Activated gamma-delta T cell (primary cell): Measurements from ENCODE around the gene SDK2.
"Not testable (repeated sequence)": the region's sequence is repeated elsewhere in the genome, so short reads cannot be mapped to it uniquely, and the experiment has no call there.

Source experiments
- DNase-seq: peaks from one replicate; lab custom pipeline; 2025; lab: John Stamatoyannopoulos, UW

Gene SDK2

DNA sequence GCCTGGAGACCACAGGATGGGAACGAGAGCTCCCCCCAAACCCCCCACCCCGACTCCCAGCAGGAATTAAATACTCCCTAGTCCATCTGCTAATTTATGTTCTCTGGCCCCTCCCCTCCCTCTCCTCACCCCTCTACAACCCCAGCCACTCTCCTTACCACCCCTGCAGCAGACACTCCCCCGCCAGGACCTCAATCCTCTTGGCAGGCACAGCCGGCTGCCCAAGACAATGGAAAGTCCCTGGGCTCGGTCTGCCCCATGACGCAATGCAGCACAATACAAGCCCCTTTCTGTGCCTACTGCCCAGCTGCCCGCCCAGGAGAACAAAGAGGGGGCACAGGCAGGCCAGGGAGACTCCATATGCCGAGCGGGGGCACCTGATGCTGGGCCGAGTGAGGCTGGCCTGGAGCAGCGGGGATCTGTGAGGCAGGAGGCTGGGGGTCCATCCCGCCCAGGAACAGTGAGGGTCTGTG is 302.2 kb downstream of the SDK2 start:
- DNase-seq: no peak

- DNase-seq: no peak
These were observed 302.7 kb downstream of the SDK2 start for GRCh38 chr17:73341350-73342049.

GRCh38 chr17:73340093-73340596 is 304.1 kb downstream of the SDK2 start:
- DNase-seq: no peak

GRCh38 chr17:73338566-73339197 is 305.6 kb downstream of the SDK2 start:
- no peak for DNase-seq

DNA sequence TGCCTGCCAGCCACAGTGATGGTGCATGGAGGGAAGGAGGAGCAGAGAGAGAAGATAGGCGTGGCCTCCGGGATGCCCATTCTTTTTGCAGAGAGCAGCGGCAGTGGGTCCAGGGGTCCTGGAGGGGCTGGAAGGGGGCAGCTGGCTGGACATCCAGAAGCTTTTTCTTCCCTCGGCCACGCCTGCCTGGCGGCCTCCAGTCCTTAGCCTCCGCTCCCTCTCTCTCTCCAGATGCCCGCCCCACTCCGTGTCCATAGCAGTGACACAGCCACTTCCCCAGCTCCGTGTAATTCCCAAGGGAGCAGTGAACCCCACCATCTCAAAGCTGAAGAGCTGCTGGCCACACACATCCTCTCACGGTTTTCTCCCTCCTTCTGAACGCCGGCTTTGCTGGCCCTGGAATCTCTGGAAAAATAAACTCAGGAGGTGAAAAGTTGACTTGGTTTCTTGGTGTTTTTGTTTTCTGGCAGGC is 306.2 kb downstream of the SDK2 start:
- no peak for DNase-seq

DNA sequence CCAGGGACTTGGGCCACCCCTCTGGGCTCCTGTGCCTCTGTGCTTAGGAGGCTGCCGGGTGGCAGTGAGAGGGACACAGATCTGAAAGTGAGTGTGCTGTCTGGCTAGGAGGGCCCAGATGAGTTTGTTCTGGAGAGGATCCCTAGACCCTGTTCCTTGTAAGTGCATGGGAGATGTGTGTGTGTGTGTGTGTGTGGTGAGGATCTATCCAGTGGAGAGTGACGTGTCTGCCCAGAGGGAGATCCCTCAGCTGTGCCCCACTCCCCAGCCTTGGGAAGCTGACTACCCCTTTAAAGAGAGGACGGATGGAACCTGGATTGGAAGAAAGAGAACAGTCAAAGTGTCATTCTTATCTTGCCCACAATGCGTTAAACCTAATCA is 306.9 kb downstream of the SDK2 start:
- DNase-seq: no peak

DNA sequence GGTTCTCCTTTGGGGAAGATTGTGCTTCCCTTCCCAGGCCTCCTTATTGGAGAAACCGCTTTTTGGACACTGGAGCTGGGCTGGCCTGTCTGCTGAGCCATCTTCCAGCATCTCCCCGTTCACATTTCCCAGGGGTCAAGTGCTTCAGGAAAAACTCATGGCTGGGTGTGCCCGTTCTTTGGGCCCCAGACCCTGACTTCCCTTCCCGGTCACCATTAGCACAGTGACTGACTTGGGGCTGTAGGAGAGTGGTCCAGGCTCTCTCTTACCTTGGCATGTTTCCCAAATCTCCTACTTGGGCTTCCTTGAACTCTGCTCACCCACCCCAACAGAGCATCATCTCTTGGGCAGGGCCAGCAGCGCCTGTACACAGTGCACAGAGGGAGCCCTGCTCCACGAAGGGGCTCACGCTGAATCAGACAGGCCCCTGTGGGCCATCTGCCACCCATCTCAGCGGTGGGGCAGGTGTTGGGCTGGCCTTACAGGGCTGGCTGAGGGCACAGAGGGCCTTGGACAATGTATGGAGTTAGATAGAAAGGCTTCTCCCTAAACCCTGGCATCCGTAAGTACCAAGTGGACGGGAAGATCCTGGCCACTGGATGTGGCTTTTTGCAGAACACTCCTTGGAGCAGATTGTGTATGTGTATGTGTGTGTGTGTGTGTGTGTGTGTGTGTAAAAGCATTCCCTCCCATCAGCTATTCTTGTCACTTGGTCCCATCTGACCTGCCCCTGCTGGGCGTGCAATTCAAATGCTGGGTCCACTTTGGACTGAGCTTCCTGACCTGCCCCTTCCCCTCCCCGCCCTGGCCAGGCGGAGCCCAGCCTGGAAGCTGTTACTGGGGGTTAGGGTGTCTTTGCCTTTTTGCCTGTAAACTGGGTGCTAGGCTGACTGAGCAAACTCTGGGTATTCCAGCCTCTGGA is 307.6 kb downstream of the SDK2 start:
- no peak for DNase-seq

- DNase-seq: no peak
These were observed 308.4 kb downstream of the SDK2 start for GRCh38 chr17:73335591-73336407.

GRCh38 chr17:73334771-73335513 is 309.3 kb downstream of the SDK2 start:
- DNase-seq: no peak

DNA sequence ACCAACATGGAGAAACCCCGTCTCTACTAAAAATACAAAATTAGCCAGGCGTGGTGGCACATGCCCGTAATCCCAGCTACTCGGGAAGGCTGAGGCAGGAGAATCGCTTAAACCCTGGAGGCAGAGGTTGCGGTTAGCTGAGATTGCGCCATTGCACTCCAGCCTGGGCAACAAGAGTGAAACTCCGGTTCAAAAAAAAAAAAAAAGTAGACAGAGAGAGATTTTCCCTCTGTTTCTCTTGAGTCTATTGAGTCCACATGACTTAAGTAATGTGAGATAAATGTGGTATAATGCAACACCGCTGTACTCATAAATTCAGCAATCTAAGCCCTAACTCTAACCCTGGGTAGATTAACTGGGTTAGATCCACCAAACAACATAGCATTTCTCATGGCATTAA is 310.8 kb downstream of the SDK2 start:
- DNase-seq: not testable (repeated sequence)

DNA sequence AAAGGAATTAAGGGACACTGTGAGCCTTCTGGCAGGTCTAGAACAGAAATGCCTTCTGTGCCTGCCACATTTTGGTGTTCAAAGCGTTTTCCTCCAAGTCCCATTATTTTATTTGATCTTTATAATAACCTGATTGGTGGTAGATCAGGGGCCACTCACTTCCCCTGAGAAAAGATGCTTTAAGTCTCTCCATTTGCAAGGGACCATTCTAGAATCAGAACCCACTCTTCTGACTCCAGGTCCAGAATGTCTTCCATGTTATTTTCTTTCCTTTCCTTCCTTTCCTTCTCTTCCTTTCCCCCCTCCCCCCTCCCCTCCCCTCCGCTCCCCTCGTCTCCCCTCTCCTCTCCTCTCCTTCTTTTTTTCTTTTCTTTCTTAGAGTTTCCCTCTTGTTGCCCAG is 313.2 kb downstream of the SDK2 start:
- no peak for DNase-seq

DNA sequence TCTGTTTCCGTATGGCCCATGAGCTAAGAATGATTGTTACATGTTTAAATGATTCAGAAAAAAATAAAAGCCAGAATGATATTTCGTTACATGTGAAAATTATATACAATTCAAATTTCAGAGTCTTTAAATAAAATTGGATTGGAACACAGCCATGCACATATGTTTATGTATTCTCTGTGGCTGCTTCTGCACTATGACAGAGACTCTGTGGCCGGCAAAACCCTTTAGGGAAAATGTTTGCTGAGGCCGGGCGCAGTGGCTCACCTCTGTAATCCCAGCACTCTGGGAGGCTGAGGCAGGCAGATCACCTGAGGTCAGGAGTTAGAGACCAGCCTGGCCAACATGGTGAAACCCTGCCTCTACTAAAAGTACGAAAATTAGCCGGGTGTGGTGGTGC is 316.6 kb downstream of the SDK2 start:
- DNase-seq: no peak

GRCh38 chr17:73325527-73325842 is 318.8 kb downstream of the SDK2 start:
- no peak for DNase-seq

- no peak for DNase-seq
These were observed 319.3 kb downstream of the SDK2 start for GRCh38 chr17:73324711-73325526.

DNA sequence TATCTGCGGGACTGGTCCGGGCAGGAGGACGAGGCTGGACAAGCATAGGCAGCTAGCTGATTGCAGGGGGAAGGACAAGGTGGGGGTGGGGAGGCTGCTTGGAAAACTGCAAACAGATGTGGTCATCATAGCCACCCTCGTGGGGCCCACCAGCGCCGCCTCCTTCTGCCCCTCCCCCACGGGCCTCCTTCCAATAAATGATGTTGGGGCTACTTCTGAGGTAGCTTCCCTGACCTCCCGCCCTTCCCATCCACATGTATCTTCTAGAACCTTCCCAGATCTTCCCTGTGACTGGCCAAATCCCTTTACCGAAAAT is 320.1 kb downstream of the SDK2 start:
- DNase-seq: no peak

GRCh38 chr17:73323409-73324159 is 320.7 kb downstream of the SDK2 start:
- no peak for DNase-seq

DNA sequence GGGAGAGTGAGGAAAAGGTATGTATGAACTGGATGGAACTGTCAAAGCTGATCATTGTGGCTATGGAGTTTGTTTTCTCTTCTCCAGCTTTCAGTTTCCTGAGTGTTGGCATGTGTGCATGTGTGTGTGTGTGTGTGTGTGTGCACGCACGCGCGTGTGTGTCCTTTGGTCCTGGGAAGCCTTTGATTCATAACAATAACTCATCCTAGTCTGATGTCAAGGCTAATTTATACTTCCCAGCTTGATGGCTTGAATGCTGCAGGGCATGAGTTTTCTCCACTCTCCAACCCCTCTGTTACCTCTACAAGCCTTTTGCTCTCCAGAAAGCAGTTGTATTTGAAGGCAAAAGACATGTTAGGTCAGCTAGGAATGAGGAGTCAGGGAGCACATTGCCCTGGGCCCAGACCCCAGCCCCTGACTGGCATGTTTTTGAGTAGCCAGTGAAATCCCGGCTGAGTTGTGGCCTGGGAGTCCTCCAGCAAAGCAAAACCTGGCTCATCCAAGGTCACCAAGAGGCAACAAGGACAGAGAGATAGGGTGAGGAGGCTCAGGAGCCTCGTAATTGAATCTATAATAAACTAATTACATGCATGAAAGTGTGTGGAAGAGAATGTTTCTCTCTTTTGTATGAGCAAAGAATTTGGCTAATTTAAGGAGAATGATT is 323.5 kb downstream of the SDK2 start:
- no peak for DNase-seq

DNA sequence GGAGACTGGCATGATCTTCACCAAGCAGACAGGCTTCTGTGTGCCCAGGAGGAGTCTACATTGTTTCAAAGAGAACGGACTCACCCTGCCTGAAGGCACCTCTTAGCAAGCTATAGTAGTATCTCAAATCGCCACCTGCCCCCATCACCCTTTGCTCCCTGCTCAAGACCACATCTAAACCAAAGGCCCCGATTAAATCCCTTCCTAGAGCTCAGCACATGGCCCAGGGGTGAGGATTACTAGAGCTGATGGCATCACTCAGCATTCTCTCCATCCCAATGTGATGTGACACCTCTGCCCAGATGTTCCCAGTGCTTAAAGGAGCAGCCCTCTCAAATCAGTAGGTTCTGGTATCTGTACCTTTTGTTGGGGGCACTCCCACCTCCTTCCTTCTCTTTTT is 324.5 kb downstream of the SDK2 start:
- no peak for DNase-seq

DNA sequence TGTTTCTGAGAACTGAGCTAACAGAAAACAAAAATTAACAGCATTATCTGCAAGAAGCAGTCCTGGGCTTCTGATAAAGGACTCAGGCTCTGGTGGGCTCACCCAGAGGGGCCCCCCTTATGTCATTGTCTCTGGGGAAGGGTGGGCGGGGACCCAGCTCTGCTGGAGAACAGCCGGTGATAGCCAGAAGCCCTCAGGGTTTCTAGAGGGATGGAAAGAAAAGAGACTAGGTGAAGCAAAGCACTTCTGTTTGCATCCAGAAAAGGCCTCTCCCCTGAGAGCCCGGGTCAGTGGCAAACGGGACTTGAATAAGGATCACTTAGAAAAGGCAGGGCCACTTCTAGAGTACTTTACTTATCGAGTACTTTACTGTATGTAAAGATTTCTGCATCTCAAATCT is 325.4 kb downstream of the SDK2 start:
- DNase-seq: no peak
